OCI-LY3 (cell line): Measurements from ENCODE around the gene RMND5B.
"Not testable (repeated sequence)": the region's sequence is repeated elsewhere in the genome, so short reads cannot be mapped to it uniquely, and the experiment has no call there.

Experiments
- EZH2phosphoT487 ChIP-seq: fragments of 200-600 bp; shearing (Covaris generic); IDR thresholded peaks from 2 replicates; pipeline ENCODE4 v1.6.1; 2018; ENCODE audit warnings: antibody characterized with exemption, mixed run types, low read depth
- TF ChIP-seq, protein P1 (sequence below): fragments of 200-600, 300-600 bp; sonication (generic); IDR thresholded peaks from 2 replicates; pipeline ENCODE4 v1.5.1; 2014; ENCODE audit warnings: antibody characterized with exemption, low read length, low read depth

- TF ChIP-seq EZH2phosphoT487 = not testable (repeated sequence)
- TF ChIP-seq, protein P1, sequence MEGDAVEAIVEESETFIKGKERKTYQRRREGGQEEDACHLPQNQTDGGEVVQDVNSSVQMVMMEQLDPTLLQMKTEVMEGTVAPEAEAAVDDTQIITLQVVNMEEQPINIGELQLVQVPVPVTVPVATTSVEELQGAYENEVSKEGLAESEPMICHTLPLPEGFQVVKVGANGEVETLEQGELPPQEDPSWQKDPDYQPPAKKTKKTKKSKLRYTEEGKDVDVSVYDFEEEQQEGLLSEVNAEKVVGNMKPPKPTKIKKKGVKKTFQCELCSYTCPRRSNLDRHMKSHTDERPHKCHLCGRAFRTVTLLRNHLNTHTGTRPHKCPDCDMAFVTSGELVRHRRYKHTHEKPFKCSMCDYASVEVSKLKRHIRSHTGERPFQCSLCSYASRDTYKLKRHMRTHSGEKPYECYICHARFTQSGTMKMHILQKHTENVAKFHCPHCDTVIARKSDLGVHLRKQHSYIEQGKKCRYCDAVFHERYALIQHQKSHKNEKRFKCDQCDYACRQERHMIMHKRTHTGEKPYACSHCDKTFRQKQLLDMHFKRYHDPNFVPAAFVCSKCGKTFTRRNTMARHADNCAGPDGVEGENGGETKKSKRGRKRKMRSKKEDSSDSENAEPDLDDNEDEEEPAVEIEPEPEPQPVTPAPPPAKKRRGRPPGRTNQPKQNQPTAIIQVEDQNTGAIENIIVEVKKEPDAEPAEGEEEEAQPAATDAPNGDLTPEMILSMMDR = not testable (repeated sequence)
Observed at GRCh38 chr5:178198151-178198550, 67.3 kb downstream of the RMND5B start.
